ENCODE measurements around the gene GPR26. TPM values are rescaled to one million over a fixed set of nuclear protein-coding genes. Genes with fewer than 3 reads are reported as not detected.

The GPR26 gene
- total RNA-seq, 3 donors from 2014 or later: not detected

DNA sequence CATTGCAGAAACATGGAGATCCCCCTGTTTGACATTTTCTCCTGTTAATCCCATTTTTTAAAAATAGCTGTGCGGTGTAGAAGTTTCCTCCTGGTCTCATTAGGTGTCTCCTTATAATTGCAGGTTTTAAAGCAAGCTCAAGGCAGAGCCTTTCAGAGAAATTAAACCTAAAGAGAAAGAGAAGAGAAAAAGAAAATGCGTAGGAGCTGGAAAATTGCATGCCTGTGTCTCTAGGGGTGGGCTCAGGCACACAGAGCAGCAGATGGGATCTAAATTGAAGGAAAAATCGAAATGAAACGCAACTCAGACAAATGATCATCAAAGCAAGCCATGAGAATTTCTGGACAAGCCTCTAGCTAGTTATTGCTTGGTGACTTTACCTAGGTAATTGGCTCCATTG, 40.1 kb downstream of the GPR26 start:
- no peak overlapping the region for H3K4me3 ChIP-seq
- no peaks in the 10 kb centered on the region for H3K9me3 ChIP-seq
- no peak overlapping the region for H3K27ac ChIP-seq
- no peaks in the 10 kb centered on the region for H3K4me1 ChIP-seq
- TF ChIP-seq, protein P1, sequence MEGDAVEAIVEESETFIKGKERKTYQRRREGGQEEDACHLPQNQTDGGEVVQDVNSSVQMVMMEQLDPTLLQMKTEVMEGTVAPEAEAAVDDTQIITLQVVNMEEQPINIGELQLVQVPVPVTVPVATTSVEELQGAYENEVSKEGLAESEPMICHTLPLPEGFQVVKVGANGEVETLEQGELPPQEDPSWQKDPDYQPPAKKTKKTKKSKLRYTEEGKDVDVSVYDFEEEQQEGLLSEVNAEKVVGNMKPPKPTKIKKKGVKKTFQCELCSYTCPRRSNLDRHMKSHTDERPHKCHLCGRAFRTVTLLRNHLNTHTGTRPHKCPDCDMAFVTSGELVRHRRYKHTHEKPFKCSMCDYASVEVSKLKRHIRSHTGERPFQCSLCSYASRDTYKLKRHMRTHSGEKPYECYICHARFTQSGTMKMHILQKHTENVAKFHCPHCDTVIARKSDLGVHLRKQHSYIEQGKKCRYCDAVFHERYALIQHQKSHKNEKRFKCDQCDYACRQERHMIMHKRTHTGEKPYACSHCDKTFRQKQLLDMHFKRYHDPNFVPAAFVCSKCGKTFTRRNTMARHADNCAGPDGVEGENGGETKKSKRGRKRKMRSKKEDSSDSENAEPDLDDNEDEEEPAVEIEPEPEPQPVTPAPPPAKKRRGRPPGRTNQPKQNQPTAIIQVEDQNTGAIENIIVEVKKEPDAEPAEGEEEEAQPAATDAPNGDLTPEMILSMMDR (IDR thresholded peaks at IDR 0.05): no peak
- TF ChIP-seq POLR2AphosphoS5 (IDR thresholded peaks at IDR 0.05) (no peak), POLR2A (IDR thresholded peaks at IDR 0.05) (no peak)
- DNase-seq (ENCODE audit: low spot score in 2 of 2): no peak
- intact Hi-C loops (cut with DNase I; ENCODE audit: low total_unique reads): no loop called here
- no peaks in the 10 kb centered on the region for H3K27me3 ChIP-seq
- no peaks in the 10 kb centered on the region for H3K36me3 ChIP-seq

DNA sequence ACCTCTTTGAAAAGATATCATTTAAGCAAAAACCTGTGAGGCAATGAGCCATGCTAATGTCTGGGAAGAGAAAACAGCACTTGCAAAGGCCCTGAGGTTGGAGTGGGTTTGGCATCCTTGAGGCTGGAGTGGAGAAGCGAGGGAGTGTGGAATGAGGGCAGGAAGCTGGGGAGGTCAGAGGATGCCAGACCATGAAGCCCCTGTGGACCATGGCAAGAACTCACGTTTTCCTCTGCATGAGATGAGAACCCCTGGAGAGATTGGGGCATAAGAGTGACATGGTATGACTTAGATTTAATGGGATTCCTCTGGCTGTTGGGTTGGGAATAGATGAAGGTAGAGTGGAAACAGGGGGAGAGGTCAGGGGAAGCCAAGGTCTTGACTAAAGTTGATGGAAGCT, 49.4 kb downstream of the GPR26 start:
- Histone ChIP-seq H3K4me1 (no peaks in the 10 kb centered on the region), H3K27ac (no peak overlapping the region), H3K9me3 (peaks cover 6 to 8% of the 10 kb centered on the region in 2 donors), H3K27me3 (no peaks in the 10 kb centered on the region), H3K36me3 (no peaks in the 10 kb centered on the region), H3K4me3 (no peak overlapping the region)
- intact Hi-C loops (cut with DNase I; ENCODE audit: low total_unique reads): no loop called here
- no peak for DNase-seq (ENCODE audit: low spot score in 2 of 2)
- TF ChIP-seq POLR2AphosphoS5 (IDR thresholded peaks at IDR 0.05) (no peak), POLR2A (IDR thresholded peaks at IDR 0.05) (no peak)
- TF ChIP-seq, protein P1 (IDR thresholded peaks at IDR 0.05): no peak

DNA sequence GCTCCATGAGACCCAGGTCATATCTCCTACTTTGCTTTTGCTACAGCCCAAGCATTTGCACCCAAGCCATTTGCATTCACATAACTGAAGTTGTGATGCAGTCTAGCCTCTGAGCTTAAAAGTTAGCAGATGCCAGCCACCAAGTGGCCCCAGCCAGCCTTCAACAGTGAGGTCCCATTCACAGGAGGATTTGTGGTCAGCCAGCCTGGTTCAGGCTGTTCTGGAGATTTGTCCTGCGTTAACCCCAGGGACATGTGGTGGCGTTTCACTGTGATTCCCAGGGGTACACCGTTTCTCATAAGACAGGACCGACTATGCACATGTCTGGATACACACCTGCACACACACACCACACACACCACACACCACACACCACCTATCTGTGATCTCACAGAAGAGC, 51.2 kb downstream of the GPR26 start:
- H3K27me3 ChIP-seq: no peaks in the 10 kb centered on the region
- peaks cover 6 to 8% of the 10 kb centered on the region in 2 donors for H3K9me3 ChIP-seq
- no peaks in the 10 kb centered on the region for H3K36me3 ChIP-seq
- no peak for DNase-seq (ENCODE audit: low spot score in 2 of 2)
- TF ChIP-seq POLR2A (IDR thresholded peaks at IDR 0.05) (no peak), POLR2AphosphoS5 (IDR thresholded peaks at IDR 0.05) (no peak)
- TF ChIP-seq, protein P1 (IDR thresholded peaks at IDR 0.05): no peak
- no peak overlapping the region for H3K27ac ChIP-seq
- H3K4me3 ChIP-seq: no peak overlapping the region
- H3K4me1 ChIP-seq: no peaks in the 10 kb centered on the region
- intact Hi-C loops (cut with DNase I; ENCODE audit: low total_unique reads): no loop called here

DNA sequence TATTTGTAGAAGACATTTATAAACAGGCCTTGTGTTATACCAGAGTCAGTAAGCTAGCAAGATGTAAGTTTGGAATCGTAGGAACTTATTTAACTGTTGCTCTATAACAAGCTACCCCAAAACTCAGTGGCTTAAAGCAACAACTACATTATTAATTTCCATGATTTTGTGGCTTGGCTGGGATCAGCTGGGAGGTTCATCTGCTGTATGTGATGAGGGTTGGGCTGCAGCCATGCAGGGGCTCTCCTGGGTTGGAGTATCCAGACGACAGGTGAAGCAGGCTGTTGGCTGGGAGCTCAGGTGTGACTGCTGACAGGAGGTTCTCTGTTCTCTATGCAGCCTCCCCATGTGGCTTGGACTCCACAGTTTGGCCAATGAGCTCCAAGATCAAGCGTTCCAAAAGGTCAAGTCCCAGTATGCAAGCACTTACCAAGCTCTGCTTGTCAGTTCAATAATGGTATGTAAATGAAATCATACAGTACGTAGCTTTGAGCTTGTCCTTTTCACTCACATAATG, 52.4 kb downstream of the GPR26 start:
- DNase-seq (ENCODE audit: low spot score in 2 of 2): no peak
- no peaks in the 10 kb centered on the region for H3K27me3 ChIP-seq
- TF ChIP-seq POLR2A (IDR thresholded peaks at IDR 0.05): no peak
- TF ChIP-seq, protein P1 (IDR thresholded peaks at IDR 0.05): no peak
- no peak for TF ChIP-seq POLR2AphosphoS5 (IDR thresholded peaks at IDR 0.05)
- peaks cover 6 to 8% of the 10 kb centered on the region in 2 donors for H3K9me3 ChIP-seq
- H3K27ac ChIP-seq: no peak overlapping the region
- H3K4me3 ChIP-seq: no peak overlapping the region
- intact Hi-C loops (cut with DNase I; ENCODE audit: low total_unique reads): no loop called here
- H3K4me1 ChIP-seq: no peaks in the 10 kb centered on the region
- H3K36me3 ChIP-seq: no peaks in the 10 kb centered on the region

DNA sequence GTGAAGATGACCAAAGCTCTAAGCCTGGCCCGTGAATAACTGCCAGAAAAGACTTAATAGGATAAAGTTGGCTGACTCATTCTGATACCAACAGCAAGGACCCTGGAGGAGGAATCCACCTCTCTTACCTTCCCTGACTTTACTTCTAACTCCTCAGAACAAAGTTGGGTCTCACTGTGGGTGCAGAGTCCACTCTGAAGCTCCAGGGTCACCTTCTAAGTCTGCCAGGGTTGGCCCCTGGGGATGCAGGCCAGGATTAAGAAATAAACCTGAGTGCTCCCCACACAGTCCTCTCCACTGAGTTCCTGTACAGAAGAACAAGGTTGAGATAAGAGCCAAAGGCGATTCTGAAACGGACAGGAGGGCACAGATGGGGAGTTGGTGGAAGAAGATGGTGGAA, 54.4 kb downstream of the GPR26 start:
- DNase-seq (ENCODE audit: low spot score in 2 of 2): no peak
- TF ChIP-seq, protein P1 (IDR thresholded peaks at IDR 0.05): no peak
- TF ChIP-seq POLR2A (IDR thresholded peaks at IDR 0.05) (no peak), POLR2AphosphoS5 (IDR thresholded peaks at IDR 0.05) (no peak)
- intact Hi-C loops (cut with DNase I; ENCODE audit: low total_unique reads): no loop called here
- H3K27me3 ChIP-seq: no peaks in the 10 kb centered on the region
- H3K36me3 ChIP-seq: no peaks in the 10 kb centered on the region
- H3K27ac ChIP-seq: no peak overlapping the region
- H3K9me3 ChIP-seq: peaks cover 6 to 8% of the 10 kb centered on the region in 2 donors
- no peak overlapping the region for H3K4me3 ChIP-seq
- H3K4me1 ChIP-seq: no peaks in the 10 kb centered on the region
